ENCODE measurements around the gene SH3BGR. TPM values are rescaled to one million over a fixed set of nuclear protein-coding genes. Genes with fewer than 3 reads are reported as not detected.

Gene SH3BGR
- total and polyA plus RNA-seq, 2 of the 8 experiments (the other 6 are each of a cell fraction or from before 2014, with no cell fraction given): 2.1 to 5.9 TPM

DNA sequence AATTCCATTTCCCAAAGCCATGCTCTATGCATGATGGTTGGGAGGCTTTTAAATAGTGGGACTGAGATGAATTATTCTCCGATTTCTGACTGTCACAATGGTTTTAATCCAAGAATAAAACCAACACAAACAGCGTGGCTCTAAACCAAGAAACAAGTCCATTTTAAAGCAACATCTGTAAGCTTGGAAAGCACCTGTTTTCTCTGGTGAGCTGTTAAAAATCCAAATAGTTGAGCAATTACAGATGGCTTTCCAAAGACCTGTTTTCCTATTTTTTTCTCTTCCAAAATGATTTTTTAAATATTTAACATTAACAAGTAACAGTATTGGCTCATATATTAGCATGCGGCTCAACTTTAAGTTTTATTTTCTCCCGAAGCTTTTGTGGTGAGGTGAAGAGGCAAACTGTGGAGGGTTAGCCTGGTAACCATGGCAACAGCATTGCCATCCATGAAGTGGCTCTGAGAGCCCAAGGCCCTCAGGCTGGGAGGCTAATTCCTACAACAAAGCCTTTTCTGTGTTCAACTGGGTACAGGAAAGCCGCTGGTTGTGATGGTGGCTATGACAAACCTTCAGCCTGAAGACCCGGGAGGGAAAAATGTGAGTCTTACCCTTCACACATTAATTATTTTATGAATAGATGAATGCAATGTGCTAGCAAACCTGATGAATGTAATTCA lies 104.3 kb downstream of the SH3BGR start:
- FAIRE-seq: peak; percentile 69
- H2AFZ ChIP-seq (ENCODE audit: low read length): no peak overlapping the region
- H3K4me2 ChIP-seq (ENCODE audit: insufficient read depth in 1 of 2, low read depth in 2 of 2, low read length in 2 of 2): no peak overlapping the region

More for the DNA sequence above, 104.3 kb downstream of the SH3BGR start:
- Histone ChIP-seq H3K27ac (ENCODE audit: low read depth, low read length) (no peak overlapping the region), H3K23me2 (ENCODE audit: low read depth, low read length) (no peaks in the 10 kb centered on the region), H3K4me3 (ENCODE audit: extremely low read depth in 1 of 4, insufficient read depth in 2 of 4, low read depth in 3 of 4, low read length in 4 of 4) (no peak overlapping the region), H3K18ac (ENCODE audit: extremely low read depth, low read length) (no peak overlapping the region), H3K4ac (replicated peaks; ENCODE audit: insufficient read length, low read depth, low read length) (no peak overlapping the region), H3K79me2 (ENCODE audit: control insufficient read depth in 1 of 2, insufficient read depth in 2 of 2, low read length in 2 of 2) (no peaks in the 10 kb centered on the region), H3K79me1 (ENCODE audit: low read depth, low read length) (no peaks in the 10 kb centered on the region), H4K5ac (ENCODE audit: insufficient read length, low read depth, low read length) (no peak overlapping the region), H3K27me3 (replicated peaks in 1 of 4; ENCODE audit: control insufficient read depth in 3 of 4, extremely low read depth in 1 of 4, insufficient read depth in 3 of 4, low read length in 3 of 4) (no peaks in the 10 kb centered on the region), H2BK15ac (ENCODE audit: low read length) (peak overlapping the region; percentile 32; the same call in 1 of the 2 replicates), H2AK5ac (ENCODE audit: low read depth, low read length) (no peak overlapping the region), H3K36me3 (ENCODE audit: control insufficient read depth in 2 of 4, insufficient read depth in 4 of 4, low read length in 3 of 4) (peaks cover 0 to 8% (median 0%) of the 10 kb centered on the region in 4 experiments; a peak in 2 of 8 replicates), H4K91ac (replicated peaks; ENCODE audit: insufficient read length, low read length) (no peak overlapping the region), H3K9ac (replicated peaks in 1 of 4; ENCODE audit: extremely low read depth in 1 of 4, low read depth in 3 of 4, low read length in 3 of 4) (no peak overlapping the region), H2BK5ac (ENCODE audit: low read depth, low read length) (no peak overlapping the region; the same call in 1 of the 2 replicates), H2BK120ac (replicated peaks; ENCODE audit: low read depth, low read length) (no peak overlapping the region), H2BK12ac (ENCODE audit: low read depth, low read length) (no peak overlapping the region), H4K20me1 (replicated peaks in 1 of 2; ENCODE audit: control insufficient read depth in 1 of 2, insufficient read depth in 2 of 2, low read length in 2 of 2) (no peaks in the 10 kb centered on the region), H3K9me3 (ENCODE audit: insufficient read depth in 2 of 2, low read depth in 1 of 2, low read length in 1 of 2) (peaks cover 17 to 19% of the 10 kb centered on the region in 2 experiments), H3K4me1 (replicated peaks in 1 of 4; ENCODE audit: control insufficient read depth in 3 of 4, insufficient read depth in 4 of 4, low read length in 3 of 4) (peaks cover 0 to 2% (median 0%) of the 10 kb centered on the region in 4 experiments; a peak in 2 of 7 replicates), H3K14ac (ENCODE audit: insufficient read length) (no peak overlapping the region), H3K56ac (replicated peaks; ENCODE audit: insufficient read length, low read depth, low read length) (no peak overlapping the region), H4K8ac (ENCODE audit: extremely low read depth, insufficient read depth, low read length) (no peak overlapping the region), H3K23ac (ENCODE audit: insufficient read length) (no peak overlapping the region), H2BK20ac (ENCODE audit: low read length) (no peak overlapping the region)
- ChIA-PET CTCF (ENCODE audit: partially characterized antibody) (no interaction called here), POLR2A (ENCODE audit: partially characterized antibody) (no interaction called here)
- WGBS, 2 experiments (ENCODE audit: extremely low coverage in 1 of 2, insufficient coverage in 1 of 2, insufficient read length in 1 of 2, insufficient replicate concordance in 2 of 2, low coverage in 1 of 2, low lambda C conversion rate in 2 of 2, missing lambda C conversion rate in 1 of 2): 82% methylated on average over 6 of the region's 6 CpGs; no CpG with 5 or more reads in 1 of the 2 experiments
- TF ChIP-seq ZNF274 (IDR thresholded peaks at IDR 0.05; ENCODE audit: borderline replicate concordance, extremely low read depth, low read length): no peak
- no peak for TF ChIP-seq PHF8 (conservative IDR thresholded peaks at IDR 0.05; ENCODE audit: low read depth, low read length)
- TF ChIP-seq NANOG (IDR thresholded peaks at IDR 0.05; ENCODE audit: insufficient read depth, low read depth, low read length, poor library complexity, severe bottlenecking): no peak
- no peak for TF ChIP-seq FOSL1 (IDR thresholded peaks at IDR 0.05; ENCODE audit: insufficient read depth, low read depth, low read length)
- TF ChIP-seq ATF3 (IDR thresholded peaks at IDR 0.05; ENCODE audit: insufficient read depth, low read depth, low read length): no peak
- no peak for TF ChIP-seq MAFK (IDR thresholded peaks at IDR 0.05; ENCODE audit: low read depth, low read length)
- no peak for TF ChIP-seq NRF1 (IDR thresholded peaks at IDR 0.05; ENCODE audit: low read depth, low read length)
- TF ChIP-seq POLR2AphosphoS5 (IDR thresholded peaks at IDR 0.05; ENCODE audit: low read depth, low read length): no peak
- TF ChIP-seq EP300 (IDR thresholded peaks at IDR 0.05; ENCODE audit: borderline replicate concordance in 1 of 2, low read depth in 2 of 2, low read length in 2 of 2): no peak
- TF ChIP-seq TAF1 (IDR thresholded peaks at IDR 0.05; ENCODE audit: low read depth, low read length): no peak
- DNase-seq (ENCODE audit: low read depth in 1 of 2, low spot score in 2 of 2): no peak
